Calu3 (cell line): ENCODE results near the gene WIPF3. TPM values are rescaled to one million over a fixed set of nuclear protein-coding genes. Genes with fewer than 3 reads are reported as not detected.

Experiments
- BruUV-seq: library from RNA; stranded (reverse); fragments of 400-500 nt; replicated peaks from 2 replicates; lab custom pipeline; 2021; lab: Mats Ljungman, UMichigan
- CTCF ChIA-PET: fragments of 300-600 bp; sonication (Branson Sonifier 250); formaldehyde crosslinking; loops from one replicate; lab custom pipeline; 2022; ENCODE audit warnings: antibody characterized with exemption; lab: Charles Lee
- DNase-seq: peaks from one replicate; pipeline ENCODE4 v3.0.0; 2022
- H3K27ac Mint-ChIP-seq: one replicate; pipeline ENCODE4 v1.8.0; 2022; ENCODE audit warnings: mixed read lengths; ENCODE audit not compliant: unreplicated experiment
- H3K27me3 Mint-ChIP-seq: one replicate; pipeline ENCODE4 v1.8.0; 2022; ENCODE audit warnings: mixed read lengths; ENCODE audit not compliant: unreplicated experiment
- H3K36me3 Mint-ChIP-seq: one replicate; pipeline ENCODE4 v1.8.0; 2022; ENCODE audit warnings: mild to moderate bottlenecking, moderate library complexity, mixed read lengths; ENCODE audit not compliant: insufficient read depth, unreplicated experiment
- H3K4me1 Mint-ChIP-seq: one replicate; pipeline ENCODE4 v1.8.0; 2022; ENCODE audit warnings: mild to moderate bottlenecking, low read depth, mixed read lengths; ENCODE audit not compliant: unreplicated experiment
- H3K4me3 Mint-ChIP-seq: one replicate; pipeline ENCODE4 v1.8.0; 2022; ENCODE audit warnings: mild to moderate bottlenecking, low read depth, moderate library complexity, mixed read lengths; ENCODE audit not compliant: unreplicated experiment
- H3K9me3 Mint-ChIP-seq: one replicate; pipeline ENCODE4 v1.8.0; 2022; ENCODE audit warnings: low read depth, mixed read lengths; ENCODE audit not compliant: unreplicated experiment
- intact Hi-C: fragments of 100-400 bp; cut with micrococcal nuclease; formaldehyde crosslinking; loops from one replicate; pipeline ENCODE4 v1.10.0; 2022; ENCODE audit not compliant: unreplicated experiment
- total RNA-seq: library from RNA; stranded (reverse); gene quantifications from 2 replicates; pipeline ENCODE4 v1.2.3, GENCODE V29; 2022
- TF ChIP-seq, protein P1 (sequence below): fragments of 200-600 bp; IDR thresholded peaks from one replicate; pipeline ENCODE4 v1.8.0; 2022; ENCODE audit warnings: antibody characterized with exemption; ENCODE audit not compliant: unreplicated experiment

Gene WIPF3
- total RNA-seq, 1 experiment from 2014 or later = 4.9 TPM

DNA sequence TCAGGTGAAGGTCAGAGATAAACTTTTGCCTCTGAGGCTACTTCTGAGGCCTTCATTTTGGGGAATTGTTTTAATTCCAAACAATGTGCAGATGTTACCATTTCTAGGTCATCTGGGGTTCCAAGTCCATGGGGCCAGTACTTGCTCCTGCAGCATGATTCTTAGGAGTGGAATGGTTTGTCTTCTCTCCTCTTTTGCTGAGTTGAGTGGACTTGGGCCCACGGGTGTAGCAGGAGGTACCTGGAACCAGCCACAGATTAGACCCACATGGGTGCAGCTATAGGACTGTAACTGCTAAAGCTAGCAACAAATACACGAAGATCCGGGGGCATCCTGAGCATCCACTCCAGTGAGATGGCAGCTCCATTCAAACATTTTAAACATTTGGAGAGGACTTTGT, 41.6 kb downstream of the WIPF3 start:
- CTCF ChIA-PET = interaction anchor here (0.7 kb wide), 1 partner anchor 68 kb away, joined by 3 read pairs; no protein-coding TSS in a partner anchor
- Mint-ChIP-seq H3K27ac (no peak overlapping the region), H3K36me3 (no peaks in the 10 kb centered on the region), H3K4me3 (no peak overlapping the region), H3K27me3 (peaks cover 20% of the 10 kb centered on the region), H3K4me1 (peaks cover 13% of the 10 kb centered on the region), H3K9me3 (no peaks in the 10 kb centered on the region)
- intact Hi-C loops = no loop called here
- TF ChIP-seq, protein P1, sequence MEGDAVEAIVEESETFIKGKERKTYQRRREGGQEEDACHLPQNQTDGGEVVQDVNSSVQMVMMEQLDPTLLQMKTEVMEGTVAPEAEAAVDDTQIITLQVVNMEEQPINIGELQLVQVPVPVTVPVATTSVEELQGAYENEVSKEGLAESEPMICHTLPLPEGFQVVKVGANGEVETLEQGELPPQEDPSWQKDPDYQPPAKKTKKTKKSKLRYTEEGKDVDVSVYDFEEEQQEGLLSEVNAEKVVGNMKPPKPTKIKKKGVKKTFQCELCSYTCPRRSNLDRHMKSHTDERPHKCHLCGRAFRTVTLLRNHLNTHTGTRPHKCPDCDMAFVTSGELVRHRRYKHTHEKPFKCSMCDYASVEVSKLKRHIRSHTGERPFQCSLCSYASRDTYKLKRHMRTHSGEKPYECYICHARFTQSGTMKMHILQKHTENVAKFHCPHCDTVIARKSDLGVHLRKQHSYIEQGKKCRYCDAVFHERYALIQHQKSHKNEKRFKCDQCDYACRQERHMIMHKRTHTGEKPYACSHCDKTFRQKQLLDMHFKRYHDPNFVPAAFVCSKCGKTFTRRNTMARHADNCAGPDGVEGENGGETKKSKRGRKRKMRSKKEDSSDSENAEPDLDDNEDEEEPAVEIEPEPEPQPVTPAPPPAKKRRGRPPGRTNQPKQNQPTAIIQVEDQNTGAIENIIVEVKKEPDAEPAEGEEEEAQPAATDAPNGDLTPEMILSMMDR = no peak
- DNase-seq = no peak
- BruUV-seq = no TSS peak

DNA sequence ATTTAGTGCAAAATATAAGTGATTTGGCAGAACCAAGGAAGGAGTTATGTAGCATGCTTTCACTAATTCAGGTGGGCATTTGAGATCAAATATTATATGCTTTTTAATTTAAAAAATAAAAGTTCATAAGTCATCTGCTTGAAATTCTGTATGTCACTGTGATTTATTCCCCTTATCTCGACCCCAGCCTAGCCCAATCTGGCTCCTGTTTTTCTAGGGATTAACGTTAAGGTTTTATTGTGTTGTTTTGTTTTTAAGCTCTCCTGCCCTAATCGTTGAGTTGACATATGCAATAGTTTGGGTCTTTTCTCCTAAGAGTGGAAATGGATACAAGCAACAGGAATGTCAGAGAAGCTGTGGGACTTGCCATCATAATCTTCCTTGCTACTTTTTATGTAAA, 42.6 kb downstream of the WIPF3 start:
- DNase-seq = no peak
- TF ChIP-seq, protein P1 = no peak
- H3K9me3 Mint-ChIP-seq = no peaks in the 10 kb centered on the region
- BruUV-seq = no TSS peak
- H3K27ac Mint-ChIP-seq = no peak overlapping the region
- H3K4me3 Mint-ChIP-seq = no peak overlapping the region
- peaks cover 13% of the 10 kb centered on the region for H3K4me1 Mint-ChIP-seq
- H3K36me3 Mint-ChIP-seq = no peaks in the 10 kb centered on the region
- H3K27me3 Mint-ChIP-seq = peaks cover 19% of the 10 kb centered on the region
- CTCF ChIA-PET = no interaction called here
- intact Hi-C loops = no loop called here

DNA sequence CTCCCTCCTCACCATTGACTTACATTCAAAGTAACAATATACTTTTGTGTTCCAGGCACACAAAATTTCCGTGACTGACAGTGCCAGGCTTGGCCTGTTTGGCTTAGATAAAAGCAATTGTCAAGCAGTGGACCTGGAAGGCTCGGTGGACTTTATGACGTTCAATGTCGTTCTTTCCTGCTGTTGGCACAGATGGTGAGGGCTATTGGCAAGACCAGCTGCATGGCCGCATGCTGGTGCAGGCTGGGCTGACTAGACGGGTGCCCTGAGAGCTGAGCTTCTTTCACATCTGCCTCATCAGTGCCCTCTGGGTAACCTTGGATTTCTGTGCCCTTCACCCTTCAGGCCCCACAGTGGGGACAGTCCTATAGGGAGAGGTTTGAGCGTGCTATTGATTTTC, 45.2 kb downstream of the WIPF3 start:
- Mint-ChIP-seq H3K4me1 (peaks cover 13% of the 10 kb centered on the region), H3K36me3 (no peaks in the 10 kb centered on the region), H3K27me3 (peaks cover 7% of the 10 kb centered on the region), H3K27ac (no peak overlapping the region), H3K9me3 (no peaks in the 10 kb centered on the region), H3K4me3 (no peak overlapping the region)
- CTCF ChIA-PET = no interaction called here
- intact Hi-C loops = no loop called here
- TF ChIP-seq, protein P1 = no peak
- no peak for DNase-seq
- BruUV-seq = no TSS peak

DNA sequence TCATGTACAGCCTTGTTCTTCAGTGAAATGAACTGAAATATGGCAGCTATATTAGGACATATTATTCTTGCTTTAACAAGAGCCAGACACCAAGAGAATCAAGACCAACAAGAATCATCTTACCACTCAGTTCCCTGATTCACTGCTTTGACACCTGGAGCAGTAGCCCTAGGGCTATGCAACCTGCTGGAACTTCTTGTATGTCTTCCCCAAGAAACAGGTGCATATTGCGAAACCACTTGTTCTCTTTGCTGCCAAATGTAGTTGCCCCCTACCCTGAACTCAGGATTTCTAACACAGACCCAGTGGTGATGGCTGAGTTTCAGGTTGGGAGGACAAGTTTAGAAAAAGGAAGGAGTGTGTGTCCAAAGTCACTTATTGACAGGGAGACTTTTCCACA, 46.1 kb downstream of the WIPF3 start:
- intact Hi-C loops = no loop called here
- H3K4me1 Mint-ChIP-seq = peaks cover 7% of the 10 kb centered on the region
- H3K9me3 Mint-ChIP-seq = no peaks in the 10 kb centered on the region
- no TSS peak for BruUV-seq
- peaks cover 7% of the 10 kb centered on the region for H3K27me3 Mint-ChIP-seq
- CTCF ChIA-PET = no interaction called here
- TF ChIP-seq, protein P1 = no peak
- H3K4me3 Mint-ChIP-seq = no peak overlapping the region
- DNase-seq = no peak
- no peaks in the 10 kb centered on the region for H3K36me3 Mint-ChIP-seq
- no peak overlapping the region for H3K27ac Mint-ChIP-seq
